ENCODE results near the gene KCNT1.

DNA sequence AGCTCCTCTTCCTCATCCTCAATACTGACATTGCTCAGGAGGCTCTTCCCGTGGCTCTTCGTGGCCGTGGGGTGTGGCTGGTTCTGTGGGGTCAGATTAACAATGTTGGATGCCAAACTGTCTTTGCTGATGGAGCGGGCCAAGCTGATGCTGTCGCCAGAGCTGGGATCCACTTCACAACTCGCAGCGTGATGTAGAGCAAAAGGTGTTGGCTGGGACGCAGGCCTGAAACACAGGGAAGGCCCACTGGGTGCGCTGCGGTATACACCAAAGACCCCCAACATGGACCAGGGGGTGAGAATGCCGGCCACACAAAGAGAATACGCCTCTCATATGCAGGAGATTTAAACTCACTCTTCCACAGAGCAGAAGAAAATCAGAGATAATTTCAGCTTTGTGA is 121.1 kb downstream of the KCNT1 start:
- no peak for TF ChIP-seq CREB1 (IDR thresholded peaks at IDR 0.05; ENCODE audit: low read depth)
- no peak for TF ChIP-seq EGR1 (IDR thresholded peaks at IDR 0.05; ENCODE audit: borderline replicate concordance in 1 of 2, low read depth in 2 of 2, low read length in 2 of 2)

Data from GM12878 (cell line).